Nephron progenitor cell (in vitro differentiated cells): ENCODE results near the gene TMBIM6.

Experiments
- DNase-seq: peaks from one replicate; pipeline ENCODE4 v3.0.0; 2021
- H3K27ac Mint-ChIP-seq: 2 replicates; pipeline ENCODE4 v1.8.0; 2021; ENCODE audit warnings: mild to moderate bottlenecking, moderate library complexity, mixed read lengths
- H3K27me3 Mint-ChIP-seq: 2 replicates; pipeline ENCODE4 v1.8.0; 2021; ENCODE audit warnings: mild to moderate bottlenecking, low read depth, mixed read lengths; ENCODE audit not compliant: poor library complexity
- H3K36me3 Mint-ChIP-seq: 2 replicates; pipeline ENCODE4 v1.8.0; 2021; ENCODE audit warnings: low read depth, mixed read lengths
- H3K4me1 Mint-ChIP-seq: 2 replicates; pipeline ENCODE4 v1.8.0; 2021; ENCODE audit warnings: mixed read lengths
- H3K4me3 Mint-ChIP-seq: 2 replicates; pipeline ENCODE4 v1.8.0; 2021; ENCODE audit warnings: mild to moderate bottlenecking, moderate library complexity, mixed read lengths
- H3K9me3 Mint-ChIP-seq: 2 replicates; pipeline ENCODE4 v1.8.0; 2021; ENCODE audit warnings: mild to moderate bottlenecking, moderate library complexity, mixed read lengths
- CTCF ChIP-seq: fragments of 200-600 bp; sonication (generic); IDR thresholded peaks from 2 replicates; pipeline ENCODE4 v1.5.0; 2021; ENCODE audit warnings: antibody characterized with exemption

TMBIM6 gene

GRCh38 chr12:49794021-49794420 is 52.7 kb downstream of the TMBIM6 start:
- Mint-ChIP-seq H3K27me3 (no peaks in the 10 kb centered on the region), H3K4me3 (no peak overlapping the region), H3K27ac (no peak overlapping the region), H3K9me3 (no peaks in the 10 kb centered on the region), H3K4me1 (peaks cover 17% of the 10 kb centered on the region), H3K36me3 (peaks cover 15% of the 10 kb centered on the region)
- no peak for TF ChIP-seq CTCF
- DNase-seq, result no peak

- H3K4me3 Mint-ChIP-seq, result no peak overlapping the region
- TF ChIP-seq CTCF, result no peak
- peaks cover 12% of the 10 kb centered on the region for H3K36me3 Mint-ChIP-seq
- no peaks in the 10 kb centered on the region for H3K9me3 Mint-ChIP-seq
- no peak for DNase-seq
- H3K4me1 Mint-ChIP-seq, result peaks cover 14% of the 10 kb centered on the region
- H3K27ac Mint-ChIP-seq, result peak overlapping the region; percentile 36
- H3K27me3 Mint-ChIP-seq, result no peaks in the 10 kb centered on the region
Measured at GRCh38 chr12:49794811-49795653, 53.7 kb downstream of the TMBIM6 start.

GRCh38 chr12:49795654-49796105 is 54.3 kb downstream of the TMBIM6 start:
- Mint-ChIP-seq H3K36me3 (peaks cover 13% of the 10 kb centered on the region), H3K9me3 (no peaks in the 10 kb centered on the region)

GRCh38 chr12:49796155-49796554 is 54.8 kb downstream of the TMBIM6 start:
- TF ChIP-seq CTCF, result no peak
- H3K4me1 Mint-ChIP-seq, result peaks cover 3% of the 10 kb centered on the region
- peaks cover 13% of the 10 kb centered on the region for H3K36me3 Mint-ChIP-seq
- H3K27me3 Mint-ChIP-seq, result no peaks in the 10 kb centered on the region
- no peak overlapping the region for H3K4me3 Mint-ChIP-seq
- H3K27ac Mint-ChIP-seq, result no peak overlapping the region
- no peak for DNase-seq
- no peaks in the 10 kb centered on the region for H3K9me3 Mint-ChIP-seq

More at GRCh38 chr12:49795654-49796105, 54.3 kb downstream of the TMBIM6 start:
- Mint-ChIP-seq H3K4me3 (no peak overlapping the region), H3K27me3 (no peaks in the 10 kb centered on the region), H3K27ac (no peak overlapping the region), H3K4me1 (peaks cover 8% of the 10 kb centered on the region)
- TF ChIP-seq CTCF, result no peak
- no peak for DNase-seq

- no peak overlapping the region for H3K4me3 Mint-ChIP-seq
- no peaks in the 10 kb centered on the region for H3K9me3 Mint-ChIP-seq
- no peaks in the 10 kb centered on the region for H3K4me1 Mint-ChIP-seq
- no peak for TF ChIP-seq CTCF
- DNase-seq, result no peak
- no peak overlapping the region for H3K27ac Mint-ChIP-seq
- no peaks in the 10 kb centered on the region for H3K27me3 Mint-ChIP-seq
- peaks cover 13% of the 10 kb centered on the region for H3K36me3 Mint-ChIP-seq
Measured at GRCh38 chr12:49796606-49797448, 55.5 kb downstream of the TMBIM6 start.
